ENCODE measurements around the gene IKZF2.

The IKZF2 gene

GRCh38 chr2:212953170-212953920, 198.1 kb downstream of the IKZF2 start:
- no peak for DNase-seq

DNA sequence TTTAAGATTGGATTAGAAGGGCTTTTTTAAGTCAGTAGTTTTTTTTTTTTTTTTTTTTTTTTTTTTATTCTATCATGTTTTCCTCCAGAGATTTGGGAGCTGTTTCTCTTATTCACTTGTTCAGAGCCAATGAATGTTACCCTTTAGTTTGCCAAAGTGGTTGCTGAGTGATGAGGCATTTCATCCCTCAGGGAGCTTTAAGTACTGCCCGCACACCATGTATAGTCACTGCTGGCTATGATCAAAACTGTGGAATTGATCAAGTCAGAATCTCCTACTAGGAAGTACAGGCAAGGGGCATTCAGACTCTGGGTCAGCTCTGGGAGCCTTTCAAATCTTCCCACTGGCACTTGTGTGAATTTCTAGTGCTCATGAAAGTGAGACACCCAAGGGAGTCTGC, 201.6 kb downstream of the IKZF2 start:
- no peak for DNase-seq

Data from GDM1 (cell line).